SKM-1 (cell line): ENCODE results near the gene SEMA3A.

Experiments
- DNase-seq: peaks from one replicate; lab custom pipeline; 2025; ENCODE audit not compliant: unreplicated experiment; lab: John Stamatoyannopoulos, UW

Gene SEMA3A

GRCh38 chr7:84196084-84196503 is 1.5 kb upstream of the SEMA3A start:
- DNase-seq = no peak

DNA sequence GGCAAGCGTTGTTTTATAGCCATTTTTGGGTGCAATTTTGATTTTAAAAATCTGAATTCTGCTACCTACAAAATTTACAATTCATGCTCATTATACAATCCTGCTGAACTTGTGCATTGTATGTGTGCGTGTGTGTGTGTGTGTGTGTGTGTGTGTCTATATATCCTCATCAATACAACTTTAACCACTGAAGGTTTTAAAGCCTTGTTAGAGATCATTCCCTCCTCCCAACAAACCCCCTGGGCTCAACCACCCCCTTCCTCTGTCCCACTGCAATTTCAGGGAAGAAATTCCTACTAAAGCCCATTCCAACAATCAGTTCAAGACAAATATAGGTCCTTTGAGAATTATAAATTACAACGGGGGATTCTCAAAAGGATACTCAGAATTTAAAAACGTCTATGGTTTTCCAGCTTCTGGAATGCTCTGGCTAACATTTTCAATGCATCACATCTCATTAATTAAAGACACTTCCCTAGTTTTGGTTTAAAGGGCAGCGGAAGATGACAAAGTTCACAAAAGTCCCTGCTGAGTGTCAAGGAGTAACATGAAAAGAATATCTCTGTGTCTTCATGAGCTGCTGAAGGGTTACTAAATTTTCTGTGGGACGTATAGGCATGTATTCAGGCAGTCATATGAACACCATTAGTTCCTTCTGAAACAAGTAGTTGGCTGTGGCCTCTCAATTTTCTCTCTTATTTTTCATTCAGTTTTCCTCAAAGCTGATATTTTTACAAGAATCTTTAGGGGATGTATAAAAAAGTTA is 889 bp upstream of the SEMA3A start:
- no peak for DNase-seq

GRCh38 chr7:84193747-84194146 is 842 bp downstream of the SEMA3A start:
- DNase-seq = no peak

DNA sequence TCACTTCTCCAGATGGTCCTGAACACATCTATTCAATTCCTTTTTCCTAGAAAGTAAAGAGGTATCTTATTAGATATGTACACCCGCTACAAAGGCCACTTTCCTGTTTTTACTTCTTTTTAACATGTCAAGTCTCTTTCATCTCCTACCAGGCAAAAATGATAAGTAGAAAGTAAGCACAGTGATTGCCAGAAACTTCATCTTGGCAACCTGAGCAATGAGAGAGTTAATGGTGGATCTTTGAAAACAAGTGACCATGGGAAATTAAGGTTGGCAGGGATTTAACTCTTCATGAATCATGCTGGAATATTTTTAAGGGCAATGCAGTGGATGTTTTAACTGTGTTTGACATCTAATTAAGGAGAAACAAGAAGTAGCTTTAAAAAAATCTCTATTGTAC is 2.7 kb downstream of the SEMA3A start:
- no peak for DNase-seq

DNA sequence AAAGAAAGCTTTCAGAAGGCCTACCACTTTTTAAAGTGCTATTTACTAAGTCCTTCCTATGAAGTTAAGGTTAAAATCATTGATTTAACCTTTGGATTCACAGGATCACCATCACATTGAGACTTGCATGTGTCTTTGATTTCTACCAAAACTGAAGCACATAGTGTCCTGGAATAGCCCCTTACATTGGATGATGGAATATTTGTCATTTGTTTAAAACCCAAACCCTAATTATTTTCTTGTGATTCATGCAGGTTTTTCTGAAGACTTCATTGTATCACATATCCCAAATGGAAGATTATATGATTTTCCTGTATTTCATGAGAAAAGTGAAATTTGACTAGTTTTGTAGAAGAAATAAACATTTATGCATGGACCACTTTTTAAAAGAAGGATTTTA is 3.3 kb downstream of the SEMA3A start:
- DNase-seq = no peak

GRCh38 chr7:84190016-84190705 is 4.4 kb downstream of the SEMA3A start:
- no peak for DNase-seq

DNA sequence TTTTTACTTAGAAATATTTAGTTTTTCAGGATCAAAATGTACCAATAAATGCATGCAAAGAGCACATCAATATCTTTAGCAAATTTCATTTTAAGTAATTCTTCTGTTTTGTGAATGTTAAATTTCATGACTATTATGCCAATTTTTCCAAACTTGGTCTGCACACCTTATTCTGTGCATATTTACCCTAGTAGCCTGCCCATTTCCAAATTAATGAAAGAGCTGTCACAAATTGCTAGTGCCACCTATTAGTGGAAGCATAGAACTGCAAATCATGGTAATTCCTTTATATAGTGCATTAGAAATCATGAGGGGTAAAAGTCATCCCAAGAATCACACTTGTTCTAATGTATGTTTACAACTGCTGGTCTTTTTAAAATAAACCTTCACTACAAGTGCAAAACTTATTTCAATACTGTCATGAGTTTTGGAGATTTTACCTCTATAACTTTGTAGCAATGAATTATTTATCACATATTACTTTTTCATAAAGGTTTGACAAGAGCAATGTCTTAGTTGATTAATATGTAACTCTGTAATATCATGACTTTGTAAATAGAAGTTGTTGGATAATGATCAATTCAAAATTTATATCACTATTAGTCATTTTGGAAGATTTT is 5.7 kb downstream of the SEMA3A start:
- DNase-seq = no peak

DNA sequence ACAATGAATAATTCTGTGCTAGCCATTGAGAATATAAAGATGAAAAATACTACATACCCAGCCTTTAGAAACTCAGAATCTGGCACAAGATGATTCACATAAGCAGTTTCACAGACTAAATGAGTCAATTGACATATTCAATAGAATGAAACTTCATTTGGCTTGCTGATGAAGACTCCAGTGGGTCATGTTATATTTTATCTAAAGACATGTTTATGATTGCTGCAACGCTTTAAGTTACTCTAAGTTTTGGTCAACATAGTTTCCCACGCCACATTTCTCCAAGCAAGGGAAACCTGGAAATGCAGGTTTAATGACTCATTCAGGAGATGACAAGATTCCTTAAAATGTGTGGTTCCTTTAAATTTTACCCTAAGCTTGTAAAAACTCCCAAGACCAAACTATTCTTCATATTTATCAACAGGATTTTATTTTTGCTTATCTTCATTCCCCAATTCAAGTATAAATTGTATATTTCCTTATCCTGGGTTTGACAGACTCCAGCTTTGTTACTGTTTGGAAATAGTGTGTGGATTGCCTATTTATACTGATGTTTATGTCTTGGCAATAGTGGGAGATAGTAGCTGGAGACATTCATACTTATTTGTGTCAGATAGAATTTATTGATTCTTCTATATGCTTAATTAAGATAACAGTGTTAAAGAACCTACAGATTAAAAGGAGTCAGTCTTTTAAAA is 6.6 kb downstream of the SEMA3A start:
- no peak for DNase-seq

DNA sequence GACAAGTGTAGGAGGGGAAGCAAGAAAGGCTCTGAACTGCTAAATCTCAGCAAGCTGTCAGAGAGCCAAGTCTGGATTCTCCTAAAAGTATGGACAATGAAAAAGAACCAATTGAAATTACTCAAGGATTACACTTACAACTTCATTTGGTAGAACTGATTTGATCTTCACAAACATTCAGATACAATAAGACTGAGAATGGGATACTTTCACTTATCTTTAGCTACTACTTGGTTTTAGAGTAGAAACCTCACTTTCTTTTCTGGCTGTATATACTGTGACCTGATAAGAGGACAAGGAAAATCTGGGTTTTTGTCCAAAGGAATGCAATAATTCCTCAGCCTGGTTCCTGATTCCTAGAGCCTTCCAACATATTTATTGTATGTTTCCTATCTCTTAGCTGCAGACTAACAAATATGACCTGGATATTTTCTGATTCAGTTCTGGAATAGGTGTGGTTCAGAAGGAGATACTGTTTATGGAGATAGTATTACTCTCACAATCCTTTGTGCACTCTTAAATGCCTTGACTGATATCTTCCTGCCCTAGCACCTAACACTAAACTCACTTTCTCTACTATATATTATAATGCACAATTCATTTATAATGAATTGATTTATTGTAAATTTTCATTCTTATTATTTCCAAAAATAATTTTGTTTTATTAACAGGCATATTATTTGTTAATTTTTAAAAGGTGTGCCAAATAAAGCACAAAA is 7.3 kb downstream of the SEMA3A start:
- no peak for DNase-seq

DNA sequence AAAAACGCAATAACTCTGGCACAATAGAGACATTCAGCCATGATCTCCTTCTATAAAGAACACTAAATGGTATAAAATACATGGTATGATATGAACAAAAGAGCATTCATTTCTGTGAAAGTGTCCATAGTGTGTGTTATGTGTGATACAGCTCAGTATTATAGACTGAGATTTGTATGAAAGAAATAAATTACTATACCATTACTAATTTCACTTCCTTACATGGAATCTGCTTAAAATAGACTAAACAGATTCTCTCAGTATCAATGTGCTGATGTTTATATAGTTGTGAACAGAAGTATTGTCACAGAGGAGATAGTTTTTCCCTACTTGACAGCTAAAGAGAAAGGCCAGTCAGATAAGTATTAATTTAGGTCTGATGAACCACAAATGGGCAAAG is 10.8 kb downstream of the SEMA3A start:
- DNase-seq = no peak

GRCh38 chr7:84182301-84182700 is 12.3 kb downstream of the SEMA3A start:
- no peak for DNase-seq

GRCh38 chr7:84181628-84182027 is 13.0 kb downstream of the SEMA3A start:
- no peak for DNase-seq

DNA sequence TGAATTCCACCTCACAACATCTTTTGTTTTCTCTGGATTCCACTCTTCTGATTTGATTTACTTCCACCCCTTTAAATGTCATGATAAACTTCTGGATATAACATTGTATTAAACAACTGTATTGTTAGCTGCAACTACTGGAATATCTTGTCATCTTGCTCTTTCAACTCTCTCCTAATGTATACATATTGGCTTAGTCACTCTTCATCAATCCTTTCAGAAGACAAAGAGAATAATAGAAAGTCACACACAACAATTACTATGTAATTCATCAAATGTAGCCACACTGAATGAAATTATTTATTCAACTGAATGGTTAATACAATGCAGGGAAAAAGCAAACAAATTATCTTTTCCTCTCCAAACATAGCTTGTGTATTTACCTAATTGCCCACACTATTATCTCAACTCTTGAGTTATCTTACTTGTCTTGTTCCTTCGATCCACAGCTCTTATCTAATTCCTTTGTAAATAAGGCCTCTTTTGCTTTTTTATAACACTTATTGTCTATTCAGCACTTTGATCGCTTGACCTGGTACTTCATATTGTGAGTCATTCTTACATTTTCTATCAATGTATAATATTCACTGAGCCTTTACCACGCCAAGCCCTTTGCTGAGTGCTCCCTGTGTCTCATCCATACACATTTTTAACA is 16.7 kb downstream of the SEMA3A start:
- no peak for DNase-seq

GRCh38 chr7:84176716-84177115 is 17.9 kb downstream of the SEMA3A start:
- DNase-seq = no peak

DNA sequence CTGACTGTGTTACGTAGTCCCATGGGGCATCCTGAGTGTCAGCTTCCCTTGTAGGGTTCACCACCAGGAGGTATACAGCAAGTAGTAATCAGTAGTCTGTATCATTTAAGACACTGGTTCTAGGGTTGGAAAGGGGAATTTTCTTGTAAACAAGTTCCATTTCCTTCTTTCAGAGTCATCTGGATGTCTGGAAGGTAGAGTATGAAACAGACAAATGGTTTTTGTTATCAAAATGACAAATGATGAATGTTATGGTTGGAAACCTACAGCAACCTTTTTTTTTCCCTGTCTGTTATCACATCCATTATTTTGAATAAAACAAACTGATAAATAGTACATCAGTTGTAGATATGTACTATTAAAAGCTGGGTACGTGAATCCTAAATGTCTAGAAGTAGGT is 19.1 kb downstream of the SEMA3A start:
- DNase-seq = no peak

- DNase-seq = no peak
Measured at GRCh38 chr7:84170646-84171045, 23.9 kb downstream of the SEMA3A start.

- no peak for DNase-seq
Measured at GRCh38 chr7:84162584-84162983, 32.0 kb downstream of the SEMA3A start.

GRCh38 chr7:84162125-84162524 is 32.5 kb downstream of the SEMA3A start:
- no peak for DNase-seq

GRCh38 chr7:84161398-84161797 is 33.2 kb downstream of the SEMA3A start:
- DNase-seq = no peak

DNA sequence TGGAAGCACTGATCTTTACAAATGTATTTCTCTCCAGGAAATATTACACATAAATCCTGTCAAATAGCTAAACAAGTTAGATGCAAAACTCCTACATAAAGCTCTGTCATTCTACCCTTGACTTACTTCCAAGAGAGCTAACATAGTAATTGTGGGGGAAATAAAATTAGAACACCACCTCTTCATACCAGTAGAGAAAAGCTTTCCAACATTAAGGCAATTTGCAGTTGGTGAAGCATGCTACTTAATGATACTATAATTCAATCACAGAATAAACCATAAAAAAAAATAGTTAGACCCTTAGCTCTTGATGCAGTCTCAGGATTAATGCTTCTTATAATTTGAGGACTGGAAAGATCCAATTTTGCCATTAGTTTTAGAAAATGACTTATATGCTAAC is 35.2 kb downstream of the SEMA3A start:
- no peak for DNase-seq

DNA sequence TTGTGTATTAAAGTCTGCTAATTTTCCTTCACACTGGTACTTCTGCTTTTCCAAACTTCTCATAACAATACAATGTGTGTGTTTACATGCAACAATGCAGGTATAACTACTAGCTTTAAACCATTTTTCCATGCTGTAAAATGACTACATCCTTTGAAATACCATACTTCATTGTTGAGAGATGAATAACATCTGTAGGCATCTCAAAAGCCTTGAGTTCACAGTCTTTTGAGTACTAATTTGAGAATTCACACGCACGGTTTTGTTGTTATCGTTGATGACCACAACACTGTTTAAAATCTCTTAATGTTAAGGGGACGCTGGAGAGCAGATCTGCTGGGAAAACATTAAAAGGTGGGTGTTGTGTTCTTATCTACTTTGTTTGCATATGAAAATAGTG is 37.4 kb downstream of the SEMA3A start:
- DNase-seq = no peak
